ENCODE data around the gene L1TD1.

DNA sequence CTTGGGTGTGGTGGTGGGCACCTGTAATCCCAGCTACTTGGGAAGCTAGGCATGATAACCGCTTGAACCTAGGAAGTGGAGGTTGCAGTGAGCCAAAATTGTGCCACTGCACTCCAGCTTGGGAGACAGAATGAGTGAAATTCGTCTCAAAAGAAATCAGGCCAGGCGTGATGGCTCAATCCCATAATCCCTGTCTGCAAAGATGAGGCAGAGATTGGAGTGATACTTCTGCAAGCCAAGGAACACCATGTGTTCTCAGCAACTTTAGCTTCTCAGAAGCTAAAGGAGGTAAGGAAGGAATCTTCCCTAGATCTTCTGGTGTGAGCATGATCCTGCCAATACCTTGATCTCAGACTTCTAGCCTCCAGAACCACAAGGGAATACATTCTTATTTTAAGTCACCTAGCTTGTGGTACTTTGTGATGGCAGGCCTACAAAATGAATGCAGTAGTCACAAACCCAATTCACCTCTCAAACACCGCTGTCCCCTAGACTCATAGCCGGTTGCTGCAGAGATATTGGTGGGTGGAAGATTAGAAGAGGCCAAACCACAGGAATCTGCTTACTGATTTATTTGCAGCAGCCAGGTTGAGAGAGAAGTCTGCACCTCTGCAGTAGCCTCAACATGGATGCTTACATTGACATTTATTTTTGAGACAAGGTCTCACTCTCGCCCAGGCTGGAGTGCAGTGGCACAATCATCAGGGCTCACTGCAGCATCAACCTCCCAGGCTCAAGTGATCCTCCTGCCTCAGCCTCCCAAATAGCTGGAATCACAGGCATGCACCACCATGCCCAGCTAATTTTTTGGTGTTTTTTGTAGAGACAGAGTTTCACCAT is 18.6 kb downstream of the L1TD1 start:
- TF ChIP-seq, protein P1, sequence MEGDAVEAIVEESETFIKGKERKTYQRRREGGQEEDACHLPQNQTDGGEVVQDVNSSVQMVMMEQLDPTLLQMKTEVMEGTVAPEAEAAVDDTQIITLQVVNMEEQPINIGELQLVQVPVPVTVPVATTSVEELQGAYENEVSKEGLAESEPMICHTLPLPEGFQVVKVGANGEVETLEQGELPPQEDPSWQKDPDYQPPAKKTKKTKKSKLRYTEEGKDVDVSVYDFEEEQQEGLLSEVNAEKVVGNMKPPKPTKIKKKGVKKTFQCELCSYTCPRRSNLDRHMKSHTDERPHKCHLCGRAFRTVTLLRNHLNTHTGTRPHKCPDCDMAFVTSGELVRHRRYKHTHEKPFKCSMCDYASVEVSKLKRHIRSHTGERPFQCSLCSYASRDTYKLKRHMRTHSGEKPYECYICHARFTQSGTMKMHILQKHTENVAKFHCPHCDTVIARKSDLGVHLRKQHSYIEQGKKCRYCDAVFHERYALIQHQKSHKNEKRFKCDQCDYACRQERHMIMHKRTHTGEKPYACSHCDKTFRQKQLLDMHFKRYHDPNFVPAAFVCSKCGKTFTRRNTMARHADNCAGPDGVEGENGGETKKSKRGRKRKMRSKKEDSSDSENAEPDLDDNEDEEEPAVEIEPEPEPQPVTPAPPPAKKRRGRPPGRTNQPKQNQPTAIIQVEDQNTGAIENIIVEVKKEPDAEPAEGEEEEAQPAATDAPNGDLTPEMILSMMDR (IDR thresholded peaks at IDR 0.05), result no peak
- TF ChIP-seq EZH2 (IDR thresholded peaks at IDR 0.05; ENCODE audit: borderline replicate concordance, insufficient read depth, low read depth, low read length, poor library complexity, severe bottlenecking), result no peak

All from B cell (primary cell).